Endothelial cell of umbilical vein (primary cell): Measurements from ENCODE around the gene ZNF142. TPM values are rescaled to one million over a fixed set of nuclear protein-coding genes. Genes with fewer than 3 reads are reported as not detected.

Experiments
- BruUV-seq: library from RNA; stranded (reverse); fragments of 400-500 nt; replicated peaks from 2 replicates; lab custom pipeline; 2021; lab: Mats Ljungman, UMichigan
- CTCF ChIA-PET: fragments of 300-600, 350-600 bp; sonication (Branson Sonifier 250); formaldehyde crosslinking; loops from one replicate; lab custom pipeline; 2021; ENCODE audit warnings: antibody characterized with exemption, inconsistent platforms; lab: Charles Lee
- POLR2A ChIA-PET: fragments of 300-600, 350-600 bp; sonication (Branson Sonifier 250); formaldehyde crosslinking; loops from one replicate; lab custom pipeline; 2021; ENCODE audit warnings: antibody characterized with exemption, inconsistent platforms; lab: Charles Lee
- DNase-seq: peaks from one replicate; pipeline ENCODE4 v3.0.0-alpha.2; 2011; ENCODE audit warnings: low read depth, low spot score
- FAIRE-seq: peaks from 2 replicates; lab custom pipeline; 2011; peaks lifted over from hg19 to GRCh38; lab: Jason Lieb, UNC
- H2AFZ ChIP-seq: 2 replicates; pipeline ENCODE4 v1.6.0; 2012; ENCODE audit warnings: low read depth, low read length, control low read depth, inconsistent platforms
- H3K27ac ChIP-seq: 2 replicates; pipeline ENCODE4 v1.5.1; 2011; ENCODE audit warnings: low read depth, mild to moderate bottlenecking, control low read depth, low read length, moderate library complexity; ENCODE audit not compliant: insufficient read depth
- H3K27me3 ChIP-seq, 2 experiments: 2 replicates each; pipeline versions ENCODE4 v1.6.0 to v1.6.1; 2011; ENCODE audit warnings: low read length in 2 of 2, mixed read lengths in 1 of 2; ENCODE audit not compliant: control insufficient read depth in 2 of 2, insufficient read depth in 2 of 2
- H3K36me3 ChIP-seq, 2 experiments: 2 replicates in 1 of 2; 3 replicates in 1 of 2; pipeline ENCODE4 v1.5.1; 2011; ENCODE audit warnings: low read length in 2 of 2, mild to moderate bottlenecking in 1 of 2, moderate library complexity in 1 of 2; ENCODE audit not compliant: control insufficient read depth in 2 of 2, insufficient read depth in 2 of 2; ENCODE audit errors: extremely low read depth in 1 of 2
- H3K4me1 ChIP-seq: 3 replicates; pipeline ENCODE4 v1.5.1; 2011; ENCODE audit warnings: mild to moderate bottlenecking, low read length; ENCODE audit not compliant: control insufficient read depth, insufficient read depth; ENCODE audit errors: extremely low read depth
- H3K4me2 ChIP-seq: 2 replicates; pipeline ENCODE4 v1.6.1; 2011; ENCODE audit warnings: low read length, control low read depth, mixed read lengths; ENCODE audit not compliant: insufficient read depth
- H3K4me3 ChIP-seq, 3 experiments: fragments of 200-600 bp in 1 of 3; sonication (generic), shearing (Covaris generic) in 1 of 3; replicated peaks in 1 of 3; 2 replicates each; pipeline ENCODE4 v1.5.1; 2011 to 2016; ENCODE audit warnings: control low read depth in 3 of 3, low read length in 3 of 3, mild to moderate bottlenecking in 2 of 3, inconsistent platforms in 1 of 3, low read depth in 1 of 3, moderate library complexity in 1 of 3; ENCODE audit not compliant: insufficient read depth in 1 of 3
- H3K79me2 ChIP-seq: 2 replicates; pipeline ENCODE4 v1.6.0; 2012; ENCODE audit warnings: low read length, inconsistent platforms; ENCODE audit not compliant: control insufficient read depth, insufficient read depth
- H3K9ac ChIP-seq: replicated peaks from 2 replicates; pipeline ENCODE3; 2011; ENCODE audit warnings: low read length, control low read depth; ENCODE audit not compliant: insufficient read depth; ENCODE audit errors: extremely low read depth
- H3K9me1 ChIP-seq: replicated peaks from 3 replicates; pipeline ENCODE4 v1.6.0; 2011; ENCODE audit warnings: mild to moderate bottlenecking, low read length; ENCODE audit not compliant: control insufficient read depth, insufficient read depth; ENCODE audit errors: extremely low read depth
- H3K9me3 ChIP-seq: replicated peaks from 2 replicates; pipeline ENCODE4 v1.5.1; 2012; ENCODE audit warnings: low read length, inconsistent platforms; ENCODE audit not compliant: control insufficient read depth, insufficient read depth
- H4K20me1 ChIP-seq: replicated peaks from 2 replicates; pipeline ENCODE3; 2011; ENCODE audit warnings: mild to moderate bottlenecking, low read length; ENCODE audit not compliant: control insufficient read depth, insufficient read depth; ENCODE audit errors: extremely low read depth
- CTCF ChIP-seq, 2 donors: IDR thresholded peaks; 1 replicate in 1 of 2; 2 replicates in 1 of 2; pipeline ENCODE4 v1.5.1; 2011; ENCODE audit warnings: low read length in 2 of 2, mild to moderate bottlenecking in 2 of 2, moderate library complexity in 2 of 2, control low read depth in 1 of 2, inconsistent platforms in 1 of 2, low read depth in 1 of 2; ENCODE audit not compliant: insufficient read depth in 1 of 2; ENCODE audit errors: extremely low read depth in 1 of 2
- FOS ChIP-seq: IDR thresholded peaks from 2 replicates; pipeline ENCODE4 v1.6.1; 2011; ENCODE audit warnings: mild to moderate bottlenecking, low read length, moderate library complexity, borderline replicate concordance; ENCODE audit not compliant: insufficient read depth
- POLR2AphosphoS5 ChIP-seq: IDR thresholded peaks from 2 replicates; pipeline ENCODE4 v1.6.1; 2012; ENCODE audit warnings: low read depth, mild to moderate bottlenecking, control low read depth, low read length, moderate library complexity; ENCODE audit not compliant: insufficient read depth
- dilution Hi-C: fragments of 300-500 bp; cut with MboI; formaldehyde crosslinking; loops from one replicate; pipeline ENCODE4 v1.15.0; 2019; ENCODE audit warnings: low sequenced_read_pairs; ENCODE audit not compliant: extremely low pct_ligation_motif_present
- intact Hi-C: fragments of 100-400 bp; cut with micrococcal nuclease; formaldehyde crosslinking; loops from one replicate; pipeline ENCODE4 v1.10.0; 2022
- polyA plus RNA-seq, 4 experiments: library from polyadenylated mRNA; depleted of rRNA in 3 of 4; stranded (reverse) in 3 of 4; unstranded in 1 of 4; fragments of >200 nt; gene quantifications; 2 replicates each; pipeline versions ENCODE4 v1.2.1 to v1.2.3, GENCODE V29; 2011 to 2012; ENCODE audit warnings: missing spikeins in 1 of 4
- total RNA-seq: library from RNA; stranded (reverse); gene quantifications from 2 replicates; pipeline ENCODE4 v1.2.3, GENCODE V29; 2021

The ZNF142 gene
- total and polyA plus RNA-seq, 2 donors (not counting 3 experiments of a cell fraction or from before 2014, with no cell fraction given) = 14.5 to 34.5 TPM

GRCh38 chr2:218708086-218708485 lies 48.7 kb upstream of the ZNF142 start:
- dilution Hi-C loops (no loop called here), intact Hi-C loops (no loop called here)
- no TSS peak for BruUV-seq
- Histone ChIP-seq H3K4me1 (peaks cover 14% of the 10 kb centered on the region), H3K9me3 (no peaks in the 10 kb centered on the region), H3K79me2 (peaks cover 19% of the 10 kb centered on the region), H3K4me2 (no peak overlapping the region), H2AFZ (no peak overlapping the region), H3K4me3 (no peak overlapping the region), H4K20me1 (no peaks in the 10 kb centered on the region), H3K27ac (no peak overlapping the region), H3K9ac (no peak overlapping the region), H3K9me1 (no peaks in the 10 kb centered on the region), H3K27me3 (no peaks in the 10 kb centered on the region), H3K36me3 (no peaks in the 10 kb centered on the region)
- TF ChIP-seq CTCF (IDR thresholded peaks at IDR 0.05; ENCODE audit: extremely low read depth in 1 of 2, insufficient read depth in 1 of 2, low read depth in 1 of 2, low read length in 2 of 2) = no peak
- no peak for TF ChIP-seq FOS
- ChIA-PET CTCF (interaction anchor here (0.6 to 2.7 kb wide), 4 partner anchors 21 to 139 kb away, joined by 3 to 15 read pairs (median 7); partner anchors contain the start of genes RNF25 and STK36), POLR2A (no interaction called here)
- DNase-seq (no peak), FAIRE-seq (no peak)

- H2AFZ ChIP-seq = no peak overlapping the region
- TF ChIP-seq POLR2AphosphoS5 = no peak
- no peak overlapping the region for H3K27ac ChIP-seq
- no peak overlapping the region for H3K9ac ChIP-seq
- no peaks in the 10 kb centered on the region for H3K27me3 ChIP-seq
- POLR2A ChIA-PET = no interaction called here
- CTCF ChIA-PET = interaction anchor here (1.4 to 3.5 kb wide), 4 partner anchors 8 to 144 kb away, joined by 4 to 16 read pairs (median 16); partner anchors contain the start of gene TTLL4
- intact Hi-C loops = no loop called here
- no peaks in the 10 kb centered on the region for H4K20me1 ChIP-seq
- H3K9me1 ChIP-seq = no peaks in the 10 kb centered on the region
- H3K4me2 ChIP-seq = no peak overlapping the region
- BruUV-seq = no TSS peak
- H3K4me3 ChIP-seq = no peak overlapping the region
- H3K36me3 ChIP-seq = peaks cover 0 to 3% of the 10 kb centered on the region in 2 experiments
- no peaks in the 10 kb centered on the region for H3K4me1 ChIP-seq
- dilution Hi-C loops = no loop called here
- no peaks in the 10 kb centered on the region for H3K9me3 ChIP-seq
- DNase-seq (no peak), FAIRE-seq (no peak)
- H3K79me2 ChIP-seq = no peaks in the 10 kb centered on the region
Observed at GRCh38 chr2:218703341-218703740, 43.9 kb upstream of the ZNF142 start.
